Rectal smooth muscle tissue (tissue), 1 donor: ENCODE data around the gene IPO4.

Source experiments
- H3K27ac ChIP-seq: one replicate; pipeline ENCODE4 v1.7.0; 2013; ENCODE audit warnings: low read depth, low read length, inconsistent platforms
- H3K27me3 ChIP-seq: one replicate; pipeline ENCODE4 v1.7.0; 2013; ENCODE audit warnings: low read length; ENCODE audit not compliant: control insufficient read depth, insufficient read depth
- H3K36me3 ChIP-seq: one replicate; pipeline ENCODE4 v1.7.0; 2013; ENCODE audit warnings: low read length; ENCODE audit not compliant: control insufficient read depth, insufficient read depth
- H3K4me1 ChIP-seq: one replicate; pipeline ENCODE4 v1.7.0; 2013; ENCODE audit warnings: low read length; ENCODE audit not compliant: control insufficient read depth, insufficient read depth
- H3K4me3 ChIP-seq: one replicate; pipeline ENCODE4 v1.7.0; 2013; ENCODE audit warnings: low read length
- H3K9ac ChIP-seq: one replicate; pipeline ENCODE4 v1.7.0; 2013; ENCODE audit warnings: low read length

Gene IPO4

GRCh38 chr14:24194873-24195185, 6.2 kb upstream of the IPO4 start:
- peaks cover 7% of the 10 kb centered on the region for H3K36me3 ChIP-seq
- H3K9ac ChIP-seq, result peak overlapping the region; percentile 58
- peaks cover 14% of the 10 kb centered on the region for H3K4me1 ChIP-seq
- no peaks in the 10 kb centered on the region for H3K27me3 ChIP-seq
- H3K27ac ChIP-seq, result peak overlapping the region; percentile 99
- H3K4me3 ChIP-seq, result peak overlapping the region; percentile 95

DNA sequence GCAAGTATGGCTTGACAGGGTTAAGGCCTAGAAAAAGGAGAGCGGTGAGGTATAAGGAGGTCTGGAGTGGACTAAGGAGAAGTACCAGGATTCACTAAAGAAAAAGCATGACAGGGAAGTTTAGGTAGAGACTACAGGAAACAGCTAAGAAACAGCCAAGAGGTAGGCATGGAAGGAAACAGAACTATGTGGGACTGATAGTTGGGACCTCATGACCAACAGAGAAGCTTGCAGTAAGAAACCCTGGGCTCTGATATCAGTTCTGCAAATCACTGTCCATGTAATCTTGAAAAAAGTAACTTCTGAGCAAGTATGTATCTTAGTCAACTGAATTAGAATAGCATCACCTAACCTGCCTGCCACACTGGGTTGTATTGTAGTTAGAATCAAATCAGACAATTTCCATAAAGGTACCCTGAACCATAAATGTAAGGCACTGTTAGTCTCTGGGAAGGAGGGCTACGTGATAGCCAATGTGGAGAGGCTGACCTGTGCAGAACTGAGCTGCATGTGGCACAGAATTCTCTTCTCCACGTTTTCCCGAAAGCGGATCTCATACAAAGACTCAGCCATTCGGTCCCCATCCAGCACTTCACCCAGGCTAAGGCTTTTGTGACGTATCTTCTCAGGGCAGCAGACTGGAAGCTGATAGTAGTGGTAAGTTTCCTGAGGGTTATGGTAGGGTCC, 5.7 kb upstream of the IPO4 start:
- H3K27ac ChIP-seq, result peak overlapping the region; percentile 99
- peak overlapping the region; percentile 95 for H3K4me3 ChIP-seq
- H3K27me3 ChIP-seq, result no peaks in the 10 kb centered on the region
- peaks cover 14% of the 10 kb centered on the region for H3K4me1 ChIP-seq
- peak overlapping the region; percentile 58 for H3K9ac ChIP-seq
- H3K36me3 ChIP-seq, result peaks cover 7% of the 10 kb centered on the region

DNA sequence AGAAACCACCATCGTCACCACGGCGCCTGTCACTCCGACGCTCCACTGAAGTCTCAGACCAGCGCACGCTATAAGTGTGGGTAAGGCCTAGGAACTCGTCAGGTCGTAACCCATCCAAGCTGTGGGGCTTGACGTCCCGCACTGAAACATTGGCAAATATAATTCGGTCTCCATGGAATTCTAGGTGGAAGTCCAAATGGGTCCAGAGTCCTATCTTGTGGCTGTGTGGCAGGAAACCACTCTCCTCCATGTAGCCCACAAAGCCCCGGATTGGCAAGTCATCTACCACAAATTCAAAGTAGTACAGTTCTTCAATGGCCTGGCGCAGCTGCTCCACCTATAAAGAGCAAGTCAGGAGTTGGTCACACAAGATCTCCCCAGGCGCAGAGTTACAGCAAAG, 4.3 kb upstream of the IPO4 start:
- H3K4me1 ChIP-seq, result peaks cover 15% of the 10 kb centered on the region
- no peaks in the 10 kb centered on the region for H3K27me3 ChIP-seq
- no peak overlapping the region for H3K4me3 ChIP-seq
- peaks cover 7% of the 10 kb centered on the region for H3K36me3 ChIP-seq
- no peak overlapping the region for H3K27ac ChIP-seq
- no peak overlapping the region for H3K9ac ChIP-seq

- no peak overlapping the region for H3K9ac ChIP-seq
- H3K36me3 ChIP-seq, result peaks cover 21% of the 10 kb centered on the region
- no peaks in the 10 kb centered on the region for H3K27me3 ChIP-seq
- H3K4me1 ChIP-seq, result peaks cover 16% of the 10 kb centered on the region
- H3K27ac ChIP-seq, result no peak overlapping the region
- no peak overlapping the region for H3K4me3 ChIP-seq
Measured at GRCh38 chr14:24190416-24190815, 1.8 kb upstream of the IPO4 start.

DNA sequence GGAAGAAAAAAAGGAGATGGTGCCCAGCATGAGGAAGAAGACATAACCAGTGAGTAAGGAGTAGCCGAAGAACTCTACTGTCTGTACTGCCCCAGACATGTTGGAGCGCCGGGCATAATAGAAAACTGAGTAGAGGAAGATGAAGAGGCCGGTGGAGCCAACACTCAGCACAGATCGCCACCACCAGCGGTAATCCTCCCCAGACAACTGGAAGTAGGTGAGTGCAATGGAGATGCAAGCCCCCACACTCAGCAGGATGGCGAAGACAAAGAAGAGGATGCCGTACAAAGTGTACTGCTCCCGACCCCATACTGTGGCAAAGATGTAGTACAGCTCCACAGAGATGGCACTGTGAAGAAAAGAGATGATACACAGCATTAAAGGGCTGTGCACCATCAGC, 844 bp upstream of the IPO4 start:
- Histone ChIP-seq H3K27ac (no peak overlapping the region), H3K36me3 (peaks cover 26% of the 10 kb centered on the region), H3K9ac (no peak overlapping the region), H3K4me1 (peaks cover 11% of the 10 kb centered on the region), H3K4me3 (no peak overlapping the region), H3K27me3 (no peaks in the 10 kb centered on the region)

GRCh38 chr14:24189059-24189375, 401 bp upstream of the IPO4 start:
- H3K4me1 ChIP-seq, result peaks cover 7% of the 10 kb centered on the region
- H3K4me3 ChIP-seq, result no peak overlapping the region
- H3K36me3 ChIP-seq, result peaks cover 30% of the 10 kb centered on the region
- no peak overlapping the region for H3K27ac ChIP-seq
- no peaks in the 10 kb centered on the region for H3K27me3 ChIP-seq
- no peak overlapping the region for H3K9ac ChIP-seq

- Histone ChIP-seq H3K4me1 (peaks cover 6% of the 10 kb centered on the region), H3K27ac (no peak overlapping the region), H3K9ac (peak overlapping the region; percentile 58), H3K27me3 (no peaks in the 10 kb centered on the region), H3K4me3 (peak overlapping the region; percentile 85), H3K36me3 (peaks cover 30% of the 10 kb centered on the region)
Measured at GRCh38 chr14:24187539-24187915, 1.1 kb downstream of the IPO4 start.

- no peak overlapping the region for H3K9ac ChIP-seq
- peak overlapping the region; percentile 85 for H3K4me3 ChIP-seq
- peaks cover 6% of the 10 kb centered on the region for H3K4me1 ChIP-seq
- H3K36me3 ChIP-seq, result peaks cover 27% of the 10 kb centered on the region
- no peaks in the 10 kb centered on the region for H3K27me3 ChIP-seq
- no peak overlapping the region for H3K27ac ChIP-seq
Measured at GRCh38 chr14:24186831-24187538, 1.6 kb downstream of the IPO4 start.

DNA sequence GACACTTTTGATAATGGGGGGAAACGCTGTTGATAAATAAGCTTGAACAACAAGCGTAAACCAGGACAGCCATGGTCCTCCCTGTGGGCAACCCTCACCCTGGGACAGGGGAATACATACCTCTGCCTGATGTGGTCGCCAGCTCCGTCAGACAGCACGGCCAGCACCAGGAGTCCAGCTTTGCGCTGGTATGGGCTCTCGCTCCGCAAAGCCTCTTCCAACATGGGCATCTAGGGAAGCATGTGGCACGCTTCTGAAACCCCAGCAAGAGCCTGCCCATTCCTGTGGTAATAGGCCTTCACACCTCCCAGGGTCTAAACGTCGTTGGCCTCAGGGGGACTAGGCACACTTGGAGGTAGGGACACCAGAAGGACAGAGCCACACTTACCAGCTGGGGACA, 2.9 kb downstream of the IPO4 start:
- Histone ChIP-seq H3K27me3 (no peaks in the 10 kb centered on the region), H3K36me3 (peaks cover 30% of the 10 kb centered on the region), H3K4me3 (no peak overlapping the region), H3K27ac (no peak overlapping the region), H3K9ac (no peak overlapping the region), H3K4me1 (peaks cover 6% of the 10 kb centered on the region)

GRCh38 chr14:24185026-24185425, 3.6 kb downstream of the IPO4 start:
- Histone ChIP-seq H3K9ac (no peak overlapping the region), H3K27ac (no peak overlapping the region), H3K36me3 (peaks cover 31% of the 10 kb centered on the region), H3K27me3 (no peaks in the 10 kb centered on the region), H3K4me3 (no peak overlapping the region), H3K4me1 (peaks cover 13% of the 10 kb centered on the region)

DNA sequence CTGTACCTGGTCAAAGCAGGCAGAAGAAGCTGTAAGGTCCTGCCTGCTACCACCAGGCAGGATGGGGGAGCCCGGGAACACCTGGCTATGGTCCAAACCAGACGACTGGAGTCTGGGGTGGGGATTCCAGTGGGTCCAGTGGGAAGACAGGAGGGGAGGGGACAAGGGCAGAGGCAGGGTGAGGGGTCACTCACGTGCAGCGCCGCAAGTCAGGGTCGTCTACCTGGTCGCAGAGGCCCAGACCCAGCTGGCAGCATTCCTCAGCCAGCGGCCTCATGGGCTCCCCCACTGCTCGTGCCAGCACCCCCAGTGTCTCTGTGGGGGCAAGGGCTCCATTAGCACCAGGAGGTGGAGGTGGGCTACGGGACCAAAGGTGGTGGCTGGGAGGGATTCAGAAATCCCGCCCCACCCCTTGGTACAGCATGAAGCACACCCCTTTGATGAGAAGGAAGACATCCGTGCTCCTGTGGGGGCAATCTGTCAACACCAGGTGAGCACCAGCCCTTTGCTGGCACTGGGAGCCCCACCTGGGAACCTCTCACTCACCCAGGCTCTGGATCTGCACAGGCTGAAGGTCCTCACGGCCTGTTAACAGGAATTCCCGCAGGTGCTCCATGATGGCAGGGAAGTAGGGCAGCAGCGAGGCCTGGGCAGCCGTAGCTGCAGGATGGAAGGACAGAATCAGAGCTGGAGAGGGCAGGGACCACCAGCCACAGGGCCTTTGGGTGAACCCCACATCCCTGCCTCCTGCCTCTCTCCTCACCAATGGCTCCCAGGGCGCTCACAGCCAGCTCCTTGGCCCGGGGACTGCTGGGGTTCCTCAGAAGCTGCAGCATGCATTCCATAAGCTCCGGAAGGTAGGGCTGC, 4.3 kb downstream of the IPO4 start:
- peaks cover 35% of the 10 kb centered on the region for H3K36me3 ChIP-seq

GRCh38 chr14:24183014-24183481, 5.6 kb downstream of the IPO4 start:
- Histone ChIP-seq H3K27ac (no peak overlapping the region), H3K27me3 (no peaks in the 10 kb centered on the region), H3K4me3 (no peak overlapping the region), H3K36me3 (peaks cover 38% of the 10 kb centered on the region), H3K9ac (no peak overlapping the region), H3K4me1 (peaks cover 22% of the 10 kb centered on the region)

More for the DNA sequence above, 4.3 kb downstream of the IPO4 start:
- no peaks in the 10 kb centered on the region for H3K27me3 ChIP-seq
- no peak overlapping the region for H3K9ac ChIP-seq
- H3K4me1 ChIP-seq, result peaks cover 20% of the 10 kb centered on the region
- H3K27ac ChIP-seq, result no peak overlapping the region
- H3K4me3 ChIP-seq, result no peak overlapping the region
